HepG2 (cell line): ENCODE measurements around the gene CFAP43. TPM values are rescaled to one million over a fixed set of nuclear protein-coding genes. Genes with fewer than 3 reads are reported as not detected.
A peak's percentile ranks its signal among the peaks of the same experiment; 100 is the strongest.

Experiments
- CHD4 ChIP-seq: fragments of 200-600 bp; sonication (generic); IDR thresholded peaks from 2 replicates; pipeline ENCODE4 v1.7.0; 2017; ENCODE audit warnings: mild to moderate bottlenecking, low read length, borderline replicate concordance
- GLI4 ChIP-seq: sonication (generic); formaldehyde crosslinking; IDR thresholded peaks from 2 replicates; pipeline ENCODE4 v1.5.1; 2020; ENCODE audit warnings: missing genetic modification reagents, mild to moderate bottlenecking, moderate library complexity, borderline replicate concordance
- HNRNPH1 ChIP-seq: fragments of 200-400 bp; formaldehyde crosslinking; optimal IDR thresholded peaks from 2 replicates; pipeline ENCODE3; 2017; ENCODE audit warnings: mild to moderate bottlenecking, low read depth, low read length
- JUN ChIP-seq: sonication (generic); formaldehyde crosslinking; IDR thresholded peaks from 2 replicates; pipeline ENCODE4 v1.4.0; 2020; ENCODE audit warnings: mild to moderate bottlenecking, missing genetic modification reagents
- KMT2B ChIP-seq: IDR thresholded peaks from 2 replicates; pipeline ENCODE4 v1.6.1; 2016; ENCODE audit warnings: missing genetic modification reagents, missing compliant biosample characterization
- MIER2 ChIP-seq: IDR thresholded peaks from 2 replicates; pipeline ENCODE4 v1.6.1; 2016; ENCODE audit warnings: missing biosample characterization, missing genetic modification reagents
- MIXL1 ChIP-seq: IDR thresholded peaks from 2 replicates; pipeline ENCODE4 v1.6.1; 2016
- POLR2A ChIP-seq, 2 experiments: IDR thresholded peaks; 2 replicates each; pipeline ENCODE4 v1.6.1; 2011; ENCODE audit warnings: low read depth in 2 of 2, low read length in 2 of 2, mild to moderate bottlenecking in 1 of 2, moderate library complexity in 1 of 2; ENCODE audit not compliant: insufficient read depth in 1 of 2
- SNAPC2 ChIP-seq: sonication (generic); formaldehyde crosslinking; IDR thresholded peaks from 2 replicates; pipeline ENCODE4 v1.8.1; 2022; ENCODE audit warnings: mild to moderate bottlenecking, missing genetic modification reagents
- SNAPC4 ChIP-seq: sonication (generic); formaldehyde crosslinking; IDR thresholded peaks from 2 replicates; pipeline ENCODE4 v1.4.0; 2020; ENCODE audit warnings: mild to moderate bottlenecking, missing genetic modification reagents
- SP4 ChIP-seq: sonication (generic); formaldehyde crosslinking; IDR thresholded peaks from 2 replicates; pipeline ENCODE4 v1.8.1; 2023; ENCODE audit warnings: mild to moderate bottlenecking, missing genetic modification reagents
- TAF1 ChIP-seq: sonication (generic); formaldehyde crosslinking; IDR thresholded peaks from 2 replicates; pipeline ENCODE4 v1.4.0; 2020; ENCODE audit warnings: missing genetic modification reagents
- TCF7L2 ChIP-seq: IDR thresholded peaks from 2 replicates; pipeline ENCODE4 v1.6.1; 2011; ENCODE audit warnings: mild to moderate bottlenecking, low read depth, low read length, moderate library complexity
- ZBTB43 ChIP-seq: sonication (generic); formaldehyde crosslinking; conservative IDR thresholded peaks from 2 replicates; pipeline ENCODE4 v1.4.0; 2020; ENCODE audit warnings: missing genetic modification reagents
- ZNF263 ChIP-seq: sonication (generic); formaldehyde crosslinking; IDR thresholded peaks from 2 replicates; pipeline ENCODE4 v1.4.0; 2020; ENCODE audit warnings: missing genetic modification reagents
- ZNF296 ChIP-seq: sonication (generic); formaldehyde crosslinking; conservative IDR thresholded peaks from 2 replicates; pipeline ENCODE4 v1.5.0; 2020; ENCODE audit warnings: mild to moderate bottlenecking, missing genetic modification reagents
- ZNF350 ChIP-seq: sonication (generic); formaldehyde crosslinking; IDR thresholded peaks from 2 replicates; pipeline ENCODE4 v1.4.0; 2020; ENCODE audit warnings: mild to moderate bottlenecking, low read depth, missing genetic modification reagents, borderline replicate concordance
- ZNF788 ChIP-seq: sonication (generic); formaldehyde crosslinking; IDR thresholded peaks from 2 replicates; pipeline ENCODE4 v1.5.0; 2020; ENCODE audit warnings: mild to moderate bottlenecking, missing genetic modification reagents, borderline replicate concordance
- polyA plus RNA-seq, 8 experiments: library from polyadenylated mRNA; depleted of rRNA in 3 of 8; stranded (reverse) in 7 of 8; unstranded in 1 of 8; fragments of >200 nt; fragmentation: Illumina TruSeq in 4 of 8; extraction: Trizol in 4 of 8; gene quantifications; 2 replicates each; pipeline versions ENCODE4 v1.2.1 to v1.2.3, GENCODE V29; 2011 to 2016; ENCODE audit warnings: low read depth in 4 of 8, missing spikeins in 1 of 8, mixed read lengths in 1 of 8; ENCODE audit not compliant: insufficient read depth in 1 of 8
- total RNA-seq, 5 experiments: library from RNA; depleted of rRNA; stranded (reverse); fragments of >200 nt; fragmentation: Illumina TruSeq; extraction: Trizol; gene quantifications; 2 replicates each; pipeline ENCODE4 v1.2.3, GENCODE V29; 2016; ENCODE audit warnings: low read depth in 1 of 5
- TF ChIP-seq, protein P1 (sequence below): sonication (generic); formaldehyde crosslinking; IDR thresholded peaks from 2 replicates; pipeline ENCODE4 v1.5.1; 2020; ENCODE audit warnings: mild to moderate bottlenecking, missing genetic modification reagents, moderate library complexity
- TF ChIP-seq, protein P2 (sequence below): sonication (generic); formaldehyde crosslinking; IDR thresholded peaks from 2 replicates; pipeline ENCODE4 v1.4.0; 2020; ENCODE audit warnings: mild to moderate bottlenecking, missing genetic modification reagents
- TF ChIP-seq, protein P3 (sequence below): sonication (generic); formaldehyde crosslinking; IDR thresholded peaks from 2 replicates; pipeline ENCODE4 v1.4.0; 2020; ENCODE audit warnings: missing genetic modification reagents

Gene CFAP43
- total and polyA plus RNA-seq, 2 of the 13 experiments (the other 11 are each of a cell fraction or from before 2014, with no cell fraction given) = 0.24 to 0.38 TPM

GRCh38 chr10:104231784-104232612 lies at the start of gene CFAP43 (continued):
- TF ChIP-seq SNAPC2 (0 out of 2 replicates have a peak, but pooled peaks have one; percentile 34), JUN (no peak), CHD4 (no peak), SP4 (CRISPR knock-in tag) (no peak; the same call in 1 of the 2 replicates), ZNF788 (peak; percentile 64; the same call in 1 of the 2 replicates), TAF1 (peak; percentile 69; the same call in 1 of the 2 replicates), POLR2A (IDR thresholded peaks at IDR 0.05; ENCODE audit: insufficient read depth in 1 of 2, low read depth in 2 of 2, low read length in 2 of 2) (peak; percentile 49 to 61; a peak in 3 of 4 replicates), SNAPC4 (CRISPR knock-in tag) (0 out of 2 replicates have a peak, but pooled peaks have one; percentile 37), MIXL1 (CRISPR knock-in tag) (no peak), ZNF296 (CRISPR knock-in tag) (0 out of 2 replicates have a peak, but pooled peaks have one; percentile 22), GLI4 (CRISPR knock-in tag) (no peak), ZNF350 (CRISPR knock-in tag) (peak; percentile 93), ZBTB43 (CRISPR knock-in tag) (peak; percentile 34; the same call in 1 of the 2 replicates), KMT2B (CRISPR knock-in tag) (peak; percentile 94), TCF7L2 (no peak), HNRNPH1 (no peak), ZNF263 (CRISPR knock-in tag) (peak; percentile 13; the same call in 1 of the 2 replicates), MIER2 (CRISPR knock-in tag) (no peak)
- TF ChIP-seq, protein P1, sequence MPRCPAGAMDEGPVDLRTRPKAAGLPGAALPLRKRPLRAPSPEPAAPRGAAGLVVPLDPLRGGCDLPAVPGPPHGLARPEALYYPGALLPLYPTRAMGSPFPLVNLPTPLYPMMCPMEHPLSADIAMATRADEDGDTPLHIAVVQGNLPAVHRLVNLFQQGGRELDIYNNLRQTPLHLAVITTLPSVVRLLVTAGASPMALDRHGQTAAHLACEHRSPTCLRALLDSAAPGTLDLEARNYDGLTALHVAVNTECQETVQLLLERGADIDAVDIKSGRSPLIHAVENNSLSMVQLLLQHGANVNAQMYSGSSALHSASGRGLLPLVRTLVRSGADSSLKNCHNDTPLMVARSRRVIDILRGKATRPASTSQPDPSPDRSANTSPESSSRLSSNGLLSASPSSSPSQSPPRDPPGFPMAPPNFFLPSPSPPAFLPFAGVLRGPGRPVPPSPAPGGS (CRISPR knock-in tag) = no peak; the same call in 1 of the 2 replicates
- TF ChIP-seq, protein P2, sequence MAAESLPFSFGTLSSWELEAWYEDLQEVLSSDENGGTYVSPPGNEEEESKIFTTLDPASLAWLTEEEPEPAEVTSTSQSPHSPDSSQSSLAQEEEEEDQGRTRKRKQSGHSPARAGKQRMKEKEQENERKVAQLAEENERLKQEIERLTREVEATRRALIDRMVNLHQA (CRISPR knock-in tag) = no peak
- TF ChIP-seq, protein P3, sequence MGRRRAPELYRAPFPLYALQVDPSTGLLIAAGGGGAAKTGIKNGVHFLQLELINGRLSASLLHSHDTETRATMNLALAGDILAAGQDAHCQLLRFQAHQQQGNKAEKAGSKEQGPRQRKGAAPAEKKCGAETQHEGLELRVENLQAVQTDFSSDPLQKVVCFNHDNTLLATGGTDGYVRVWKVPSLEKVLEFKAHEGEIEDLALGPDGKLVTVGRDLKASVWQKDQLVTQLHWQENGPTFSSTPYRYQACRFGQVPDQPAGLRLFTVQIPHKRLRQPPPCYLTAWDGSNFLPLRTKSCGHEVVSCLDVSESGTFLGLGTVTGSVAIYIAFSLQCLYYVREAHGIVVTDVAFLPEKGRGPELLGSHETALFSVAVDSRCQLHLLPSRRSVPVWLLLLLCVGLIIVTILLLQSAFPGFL (CRISPR knock-in tag) = no peak
